K562 (cell line): ENCODE results near the gene XRRA1. TPM values are rescaled to one million over a fixed set of nuclear protein-coding genes. Genes with fewer than 3 reads are reported as not detected.

Source experiments
- ASH1L ChIP-seq: fragments of 450-650 bp; IDR thresholded peaks from 2 replicates; pipeline ENCODE4 v1.6.1; 2018; ENCODE audit warnings: borderline replicate concordance, mild to moderate bottlenecking, low read depth; ENCODE audit not compliant: partially characterized antibody
- BCOR ChIP-seq: fragments of 450-650 bp; IDR thresholded peaks from 2 replicates; pipeline ENCODE4 v1.6.1; 2016
- BRF2 ChIP-seq: IDR thresholded peaks from 3 replicates; pipeline ENCODE4 v1.6.1; 2011; ENCODE audit warnings: borderline replicate concordance, mild to moderate bottlenecking; ENCODE audit not compliant: insufficient read length, insufficient read depth
- CC2D1A ChIP-seq: fragments of 450-650 bp; IDR thresholded peaks from 2 replicates; pipeline ENCODE4 v1.6.1; 2017; ENCODE audit warnings: mild to moderate bottlenecking
- EP300 ChIP-seq: IDR thresholded peaks from 2 replicates; pipeline ENCODE4 v1.6.1; 2012; ENCODE audit warnings: low read length, improper control_type of control experiment
- FOXO4 ChIP-seq: fragments of 450-650 bp; formaldehyde crosslinking; IDR thresholded peaks from 2 replicates; pipeline ENCODE4 v1.4.0; 2020; ENCODE audit warnings: mild to moderate bottlenecking, moderate library complexity
- HDAC1 ChIP-seq, 2 experiments: fragments of 450-650 bp; IDR thresholded peaks; 2 replicates each; pipeline ENCODE4 v1.6.1; 2016 to 2017; ENCODE audit warnings: inconsistent platforms in 1 of 2, mild to moderate bottlenecking in 1 of 2, moderate library complexity in 1 of 2
- HOXB6 ChIP-seq: fragments of 250-450 bp; sonication (Bioruptor Pico); IDR thresholded peaks from 2 replicates; pipeline ENCODE4 v1.5.1; 2022; ENCODE audit warnings: mild to moderate bottlenecking, borderline replicate concordance
- MAFG ChIP-seq: fragments of 450-650 bp; conservative IDR thresholded peaks from 2 replicates; pipeline ENCODE4 v1.6.1; 2016; ENCODE audit warnings: missing genetic modification characterization, missing compliant biosample characterization
- NFE2 ChIP-seq: IDR thresholded peaks from 2 replicates; pipeline ENCODE4 v1.6.1; 2014; ENCODE audit warnings: antibody characterized with exemption, low read depth
- ZFP91 ChIP-seq: sonication (generic); formaldehyde crosslinking; IDR thresholded peaks from 2 replicates; pipeline ENCODE4 v1.8.0; 2022; ENCODE audit warnings: mild to moderate bottlenecking, missing genetic modification reagents
- ZNF143 ChIP-seq: sonication (generic); formaldehyde crosslinking; IDR thresholded peaks from 2 replicates; pipeline ENCODE4 v1.9.0; 2022; ENCODE audit warnings: mild to moderate bottlenecking, missing genetic modification reagents
- ZNF318 ChIP-seq, 2 experiments: fragments of 450-650 bp; IDR thresholded peaks; 2 replicates each; pipeline ENCODE4 v1.6.1; 2016; ENCODE audit warnings: mild to moderate bottlenecking in 2 of 2, borderline replicate concordance in 1 of 2, low read depth in 1 of 2, moderate library complexity in 1 of 2
- polyA plus RNA-seq, 8 experiments: library from polyadenylated mRNA; depleted of rRNA in 4 of 8; stranded (reverse) in 5 of 8; unstranded in 3 of 8; fragments of >200 nt; fragmentation: Nextera tagmentation in 2 of 8; fragmentation: Illumina TruSeq in 1 of 8; extraction: Ambion mirVana in 2 of 8; extraction: Trizol in 1 of 8; gene quantifications; 2 replicates each; pipeline versions ENCODE4 v1.2.1 to v1.2.3, GENCODE V29; 2011 to 2014; ENCODE audit warnings: inconsistent platforms in 1 of 8, missing spikeins in 1 of 8
- total RNA-seq, 7 experiments: library from RNA; depleted of rRNA in 6 of 7; stranded (reverse); fragments of >200 nt in 6 of 7; fragmentation: Illumina TruSeq in 2 of 7; extraction: Trizol in 2 of 7; gene quantifications; 2 replicates each; pipeline versions ENCODE4 v1.2.1 to v1.2.3, GENCODE V29; 2011 to 2021; ENCODE audit warnings: low replicate concordance in 1 of 7

Gene XRRA1
- total and polyA plus RNA-seq, 9 of the 15 experiments (the other 6 are each of a cell fraction or from before 2014, with no cell fraction given) = 5.0 to 22.5 (median 16.0) TPM

GRCh38 chr11:74948898-74949752 lies at the start of gene XRRA1, which contains the start of gene SPCS2 (continued):
- TF ChIP-seq ZNF318 (IDR thresholded peaks at IDR 0.05; ENCODE audit: borderline replicate concordance in 1 of 2, low read depth in 1 of 2) (no peak), ASH1L (no peak), HOXB6 (CRISPR knock-in tag) (no peak), FOXO4 (CRISPR knock-in tag) (no peak), ZFP91 (CRISPR knock-in tag) (peak; percentile 45; the same call in 1 of the 2 replicates), BRF2 (no peak), CC2D1A (0 out of 2 replicates have a peak, but pooled peaks have one; percentile 43), HDAC1 (IDR thresholded peaks at IDR 0.05) (peak in 1 of 2 experiments; percentile 75; a peak in 2 of 4 replicates), NFE2 (no peak), BCOR (no peak), MAFG (no peak), ZNF143 (CRISPR knock-in tag) (peak; percentile 89), EP300 (peak; percentile 41; the same call in 1 of the 2 replicates)
